Measurements from ENCODE around the gene PPP3R1. TPM values are rescaled to one million over a fixed set of nuclear protein-coding genes. Genes with fewer than 3 reads are reported as not detected.

The PPP3R1 gene
- total RNA-seq, 1 donor from 2014 or later = 65.7 TPM

DNA sequence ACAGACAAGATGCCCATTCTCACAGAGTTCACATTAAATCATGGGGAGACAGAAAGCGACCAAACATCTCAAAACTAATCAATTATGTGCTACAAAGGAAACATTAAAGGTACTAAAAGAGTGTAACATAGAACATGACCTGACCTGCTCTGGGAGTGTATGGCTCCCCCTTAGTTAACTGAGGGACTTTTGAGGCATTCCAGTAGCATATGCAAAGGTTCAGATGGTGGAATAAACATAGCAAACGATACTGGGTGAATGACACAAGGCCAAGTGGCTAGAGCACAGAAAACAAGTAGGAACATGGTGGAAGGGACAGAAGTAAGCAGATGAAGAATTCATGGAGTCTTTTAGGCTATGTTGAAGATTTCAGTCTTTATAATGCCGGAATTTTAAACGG is 11.9 kb downstream of the PPP3R1 start:
- Mint-ChIP-seq H3K36me3 (ENCODE audit: low read depth, unreplicated experiment) (no peaks in the 10 kb centered on the region), H3K9me3 (ENCODE audit: unreplicated experiment) (no peaks in the 10 kb centered on the region), H3K4me3 (ENCODE audit: unreplicated experiment) (no peak overlapping the region), H3K27ac (ENCODE audit: unreplicated experiment) (no peak overlapping the region), H3K4me1 (ENCODE audit: unreplicated experiment) (peaks cover 14% of the 10 kb centered on the region), H3K27me3 (ENCODE audit: unreplicated experiment) (no peaks in the 10 kb centered on the region)
- TF ChIP-seq, protein P1, sequence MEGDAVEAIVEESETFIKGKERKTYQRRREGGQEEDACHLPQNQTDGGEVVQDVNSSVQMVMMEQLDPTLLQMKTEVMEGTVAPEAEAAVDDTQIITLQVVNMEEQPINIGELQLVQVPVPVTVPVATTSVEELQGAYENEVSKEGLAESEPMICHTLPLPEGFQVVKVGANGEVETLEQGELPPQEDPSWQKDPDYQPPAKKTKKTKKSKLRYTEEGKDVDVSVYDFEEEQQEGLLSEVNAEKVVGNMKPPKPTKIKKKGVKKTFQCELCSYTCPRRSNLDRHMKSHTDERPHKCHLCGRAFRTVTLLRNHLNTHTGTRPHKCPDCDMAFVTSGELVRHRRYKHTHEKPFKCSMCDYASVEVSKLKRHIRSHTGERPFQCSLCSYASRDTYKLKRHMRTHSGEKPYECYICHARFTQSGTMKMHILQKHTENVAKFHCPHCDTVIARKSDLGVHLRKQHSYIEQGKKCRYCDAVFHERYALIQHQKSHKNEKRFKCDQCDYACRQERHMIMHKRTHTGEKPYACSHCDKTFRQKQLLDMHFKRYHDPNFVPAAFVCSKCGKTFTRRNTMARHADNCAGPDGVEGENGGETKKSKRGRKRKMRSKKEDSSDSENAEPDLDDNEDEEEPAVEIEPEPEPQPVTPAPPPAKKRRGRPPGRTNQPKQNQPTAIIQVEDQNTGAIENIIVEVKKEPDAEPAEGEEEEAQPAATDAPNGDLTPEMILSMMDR (IDR thresholded peaks at IDR 0.05; ENCODE audit: unreplicated experiment) = no peak
- no peak for DNase-seq (ENCODE audit: low spot score)

DNA sequence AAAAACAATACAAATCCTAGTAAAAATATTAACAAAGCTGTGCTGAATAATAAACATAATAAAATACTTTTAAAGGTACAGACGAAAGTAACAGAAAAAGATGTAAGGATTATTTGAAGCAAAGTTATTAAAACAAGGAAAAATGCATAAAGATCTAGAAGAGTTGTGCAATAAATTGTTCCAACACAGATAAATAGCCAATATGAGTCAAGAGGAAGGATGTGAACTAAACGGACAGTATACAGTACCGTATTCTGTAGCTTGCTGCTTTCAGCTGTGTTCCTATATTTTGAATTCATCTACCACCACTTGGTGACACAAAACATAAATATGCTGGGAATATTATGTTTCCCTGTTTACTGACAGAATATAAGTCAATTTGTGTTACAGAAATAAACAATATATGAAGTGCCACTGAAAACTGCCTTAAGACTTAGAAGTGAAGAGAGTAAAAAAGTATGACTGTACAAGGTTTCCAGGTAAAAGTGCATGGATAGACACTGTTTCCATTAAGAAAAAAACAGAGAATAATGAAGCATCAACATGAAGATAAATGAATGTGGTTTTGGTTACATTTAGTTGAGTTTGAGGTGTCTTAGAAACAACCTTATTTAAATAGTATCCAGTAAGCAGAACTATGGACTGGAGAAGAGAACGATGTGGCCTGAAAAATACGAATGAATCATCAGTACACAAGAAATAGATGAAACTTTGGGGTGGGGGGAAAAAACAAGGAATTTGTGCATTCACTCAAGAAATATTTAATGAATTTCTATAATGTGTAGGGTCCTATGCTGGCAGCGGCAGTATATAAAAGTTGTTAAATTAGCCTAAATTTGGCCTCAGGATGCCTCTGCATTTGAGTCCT is 13.1 kb downstream of the PPP3R1 start:
- Mint-ChIP-seq H3K4me1 (ENCODE audit: unreplicated experiment) (peaks cover 14% of the 10 kb centered on the region), H3K4me3 (ENCODE audit: unreplicated experiment) (no peak overlapping the region), H3K9me3 (ENCODE audit: unreplicated experiment) (no peaks in the 10 kb centered on the region), H3K36me3 (ENCODE audit: low read depth, unreplicated experiment) (no peaks in the 10 kb centered on the region), H3K27me3 (ENCODE audit: unreplicated experiment) (no peaks in the 10 kb centered on the region), H3K27ac (ENCODE audit: unreplicated experiment) (no peak overlapping the region)
- no peak for DNase-seq (ENCODE audit: low spot score)
- TF ChIP-seq, protein P1 (IDR thresholded peaks at IDR 0.05; ENCODE audit: unreplicated experiment) = no peak

DNA sequence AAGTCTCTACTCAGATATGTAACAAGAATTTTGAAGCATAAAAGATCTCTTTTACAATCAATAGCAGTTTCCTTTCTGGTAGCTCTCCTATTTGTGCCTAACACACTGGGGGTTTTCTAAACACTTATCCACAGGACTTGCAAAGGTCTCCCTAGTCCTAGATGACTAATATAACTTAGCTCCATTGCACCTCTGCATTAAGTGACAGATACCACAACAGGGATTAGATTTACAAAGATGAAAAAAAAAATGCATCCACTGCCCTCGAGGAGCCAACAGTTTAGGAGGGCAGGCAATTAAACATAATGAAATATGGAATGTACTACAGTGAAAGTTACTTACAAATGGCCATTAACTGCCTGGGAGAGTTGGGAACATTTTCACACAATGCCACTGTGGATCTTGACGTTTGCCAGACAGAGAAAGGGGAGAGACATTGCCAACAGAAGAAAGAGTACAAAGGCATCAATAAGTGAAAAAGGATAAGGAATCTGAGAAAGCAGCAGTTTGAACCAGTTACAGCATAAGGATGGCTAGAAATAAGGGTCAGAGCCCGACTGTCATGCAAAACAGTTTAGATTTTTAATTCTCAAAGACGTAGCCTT is 14.3 kb downstream of the PPP3R1 start:
- no peak overlapping the region for H3K4me3 Mint-ChIP-seq (ENCODE audit: unreplicated experiment)

DNA sequence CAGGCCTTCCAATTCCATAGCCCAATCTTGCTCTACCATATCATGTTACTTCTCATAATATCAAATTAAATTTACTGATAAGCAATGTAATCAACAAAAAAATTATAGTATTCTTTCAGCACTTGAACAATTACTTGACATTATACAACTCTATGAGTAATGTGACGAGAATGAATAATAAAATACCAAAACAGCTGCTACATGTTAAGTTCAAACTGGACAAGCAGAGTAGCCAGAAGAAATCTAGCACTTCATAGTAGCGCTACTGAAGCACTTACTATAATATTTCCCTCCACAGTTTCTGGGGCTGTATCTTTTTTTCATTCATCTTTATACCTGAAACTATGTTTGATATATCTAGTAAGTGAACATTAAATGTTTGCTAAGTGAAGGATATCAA is 14.9 kb downstream of the PPP3R1 start:
- no peak for DNase-seq (ENCODE audit: low spot score)
- Mint-ChIP-seq H3K27me3 (ENCODE audit: unreplicated experiment) (no peaks in the 10 kb centered on the region), H3K27ac (ENCODE audit: unreplicated experiment) (no peak overlapping the region), H3K4me3 (ENCODE audit: unreplicated experiment) (no peak overlapping the region), H3K36me3 (ENCODE audit: low read depth, unreplicated experiment) (no peaks in the 10 kb centered on the region), H3K9me3 (ENCODE audit: unreplicated experiment) (no peaks in the 10 kb centered on the region), H3K4me1 (ENCODE audit: unreplicated experiment) (peaks cover 16% of the 10 kb centered on the region)
- TF ChIP-seq, protein P1 (IDR thresholded peaks at IDR 0.05; ENCODE audit: unreplicated experiment) = no peak

More for the DNA sequence above, 14.3 kb downstream of the PPP3R1 start:
- Mint-ChIP-seq H3K4me1 (ENCODE audit: unreplicated experiment) (peaks cover 14% of the 10 kb centered on the region), H3K9me3 (ENCODE audit: unreplicated experiment) (no peaks in the 10 kb centered on the region), H3K27ac (ENCODE audit: unreplicated experiment) (no peak overlapping the region), H3K27me3 (ENCODE audit: unreplicated experiment) (no peaks in the 10 kb centered on the region), H3K36me3 (ENCODE audit: low read depth, unreplicated experiment) (no peaks in the 10 kb centered on the region)
- no peak for DNase-seq (ENCODE audit: low spot score)
- TF ChIP-seq, protein P1 (IDR thresholded peaks at IDR 0.05; ENCODE audit: unreplicated experiment) = no peak

DNA sequence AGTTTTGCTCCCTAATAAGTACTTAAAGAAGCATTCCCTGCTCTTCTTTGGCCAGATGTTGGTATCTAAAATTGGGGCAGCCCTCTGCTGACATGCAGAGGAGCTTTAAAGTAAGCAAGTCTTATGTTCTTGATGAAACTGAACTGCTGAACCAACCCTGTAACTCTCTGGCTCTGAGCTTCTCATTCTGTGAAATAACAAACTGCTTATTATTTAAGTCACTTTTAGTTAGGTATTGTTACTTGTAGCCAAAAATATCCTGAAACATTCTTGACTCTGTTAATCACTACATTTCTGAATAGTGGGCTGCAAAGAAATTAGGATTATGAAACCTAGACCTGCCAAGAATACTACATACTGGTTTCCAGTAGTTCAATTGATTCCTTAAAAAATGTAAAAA is 15.5 kb downstream of the PPP3R1 start:
- no peaks in the 10 kb centered on the region for H3K36me3 Mint-ChIP-seq (ENCODE audit: low read depth, unreplicated experiment)
- H3K27me3 Mint-ChIP-seq (ENCODE audit: unreplicated experiment) = no peaks in the 10 kb centered on the region
- H3K9me3 Mint-ChIP-seq (ENCODE audit: unreplicated experiment) = no peaks in the 10 kb centered on the region
- no peak for DNase-seq (ENCODE audit: low spot score)
- no peak overlapping the region for H3K27ac Mint-ChIP-seq (ENCODE audit: unreplicated experiment)
- H3K4me3 Mint-ChIP-seq (ENCODE audit: unreplicated experiment) = no peak overlapping the region
- H3K4me1 Mint-ChIP-seq (ENCODE audit: unreplicated experiment) = peaks cover 16% of the 10 kb centered on the region
- TF ChIP-seq, protein P1 (IDR thresholded peaks at IDR 0.05; ENCODE audit: unreplicated experiment) = no peak
